HepG2 (cell line): ENCODE data around the gene CAMTA1. TPM values are rescaled to one million over a fixed set of nuclear protein-coding genes. Genes with fewer than 3 reads are reported as not detected.
"Not testable (repeated sequence)": the region's sequence is repeated elsewhere in the genome, so short reads cannot be mapped to it uniquely, and the experiment has no call there.

ENCODE experiments used
- ATAC-seq: fragments of 200-7000 bp; cut with Tn5 transposase; 3 replicates; pipeline ENCODE4 v1.9.1; 2020; ENCODE audit warnings: mild to moderate bottlenecking, moderate library complexity
- BruUV-seq: library from RNA; stranded (reverse); fragments of 400-500 nt; replicated peaks from 2 replicates; lab custom pipeline; 2021; lab: Mats Ljungman, UMichigan
- CTCF ChIA-PET: fragments of 300-600 bp; formaldehyde crosslinking; extraction: SDS; loops from one replicate; lab custom pipeline; 2021; ENCODE audit warnings: low total read pairs, inconsistent platforms, low intra/inter-chr PET ratio; lab: Yijun Ruan, JAX
- POLR2A ChIA-PET: fragments of 350-600 bp; sonication (Branson Sonifier 250); formaldehyde crosslinking; loops from one replicate; lab custom pipeline; 2020; ENCODE audit warnings: antibody characterized with exemption, inconsistent platforms; lab: Yijun Ruan, JAX
- DNase-seq: peaks from one replicate; pipeline ENCODE4 v3.0.0-alpha.2; 2015; ENCODE audit warnings: low spot score
- FAIRE-seq: peaks from 3 replicates; lab custom pipeline; 2011; peaks lifted over from hg19 to GRCh38; lab: Jason Lieb, UNC
- H2AFZ ChIP-seq: one replicate; pipeline ENCODE4 v1.6.1; 2011; ENCODE audit warnings: low read length, inconsistent platforms
- H3K27ac ChIP-seq: fragments of 300-600 bp; 3 replicates; pipeline ENCODE4 v1.8.0; 2011; ENCODE audit warnings: mixed run types, mild to moderate bottlenecking, mixed read lengths, low read length, inconsistent platforms; ENCODE audit not compliant: insufficient read depth; ENCODE audit errors: extremely low read length
- H3K27me3 ChIP-seq, 2 experiments: fragments of 200-600 bp in 1 of 2; 2 replicates in 1 of 2; 3 replicates in 1 of 2; pipeline versions ENCODE4 v1.6.0 to v1.8.0; 2011; ENCODE audit warnings: low read length in 2 of 2, mild to moderate bottlenecking in 2 of 2, moderate library complexity in 2 of 2, inconsistent platforms in 1 of 2; ENCODE audit not compliant: insufficient read depth in 2 of 2, control insufficient read depth in 1 of 2
- H3K36me3 ChIP-seq, 2 experiments: fragments of 200-600 bp in 1 of 2; replicated peaks in 1 of 2; 2 replicates in 1 of 2; 3 replicates in 1 of 2; pipeline versions ENCODE4 v1.5.1 to v1.8.0; 2011; ENCODE audit warnings: low read length in 2 of 2, inconsistent platforms in 1 of 2; ENCODE audit not compliant: insufficient read depth in 2 of 2, control insufficient read depth in 1 of 2
- H3K4me1 ChIP-seq: 2 replicates; pipeline ENCODE4 v1.5.1; 2012; ENCODE audit warnings: low read length, inconsistent platforms; ENCODE audit not compliant: insufficient read depth
- H3K4me2 ChIP-seq: 2 replicates; pipeline ENCODE4 v1.6.0; 2011; ENCODE audit warnings: low read depth, low read length, inconsistent platforms
- H3K4me3 ChIP-seq, 3 experiments: fragments of 200-600 bp in 1 of 3; sonication (generic), shearing (Covaris generic) in 1 of 3; replicated peaks in 1 of 3; 2 replicates each; pipeline ENCODE4 v1.5.1; 2011 to 2016; ENCODE audit warnings: low read length in 3 of 3, inconsistent platforms in 2 of 3, low read depth in 2 of 3, mild to moderate bottlenecking in 2 of 3, control low read depth in 1 of 3, mixed read lengths in 1 of 3; ENCODE audit not compliant: insufficient read depth in 1 of 3
- H3K79me2 ChIP-seq: one replicate; pipeline ENCODE4 v1.6.1; 2011; ENCODE audit warnings: low read length, inconsistent platforms; ENCODE audit not compliant: insufficient read depth
- H3K9ac ChIP-seq: 2 replicates; pipeline ENCODE4 v1.6.0; 2011; ENCODE audit warnings: mild to moderate bottlenecking, low read depth, low read length, inconsistent platforms; ENCODE audit not compliant: insufficient read depth
- H3K9me3 ChIP-seq: 2 replicates; pipeline ENCODE4 v1.5.1; 2012; ENCODE audit warnings: mild to moderate bottlenecking, low read length
- H4K20me1 ChIP-seq: 2 replicates; pipeline ENCODE4 v1.6.0; 2011; ENCODE audit warnings: inconsistent platforms, mild to moderate bottlenecking, low read length, moderate library complexity; ENCODE audit not compliant: insufficient read depth
- FUBP1 ChIP-seq: sonication (generic); formaldehyde crosslinking; IDR thresholded peaks from 2 replicates; pipeline ENCODE4 v1.5.1; 2020; ENCODE audit warnings: missing genetic modification reagents, mild to moderate bottlenecking, borderline replicate concordance
- ZNF280D ChIP-seq: sonication (generic); formaldehyde crosslinking; IDR thresholded peaks from 2 replicates; pipeline ENCODE4 v1.5.1; 2020; ENCODE audit warnings: mild to moderate bottlenecking, missing genetic modification reagents
- WGBS: methylation state at CpG from one replicate; pipeline ENCODE4 v1.1.6; 2017; ENCODE audit warnings: low lambda C conversion rate; 5-methylcytosine and 5-hydroxymethylcytosine counted together
- in situ Hi-C: cut with HindIII; loops from 2 replicates; pipeline ENCODE4 v1.10.0; 2017; ENCODE audit warnings: low pct_unique_long_range_greater_than_20kb; ENCODE audit not compliant: extremely low pct_ligation_motif_present
- intact Hi-C: fragments of 100-400 bp; cut with micrococcal nuclease; formaldehyde crosslinking; loops from one replicate; pipeline ENCODE4 v1.10.0; 2022; ENCODE audit not compliant: unreplicated experiment
- polyA plus RNA-seq, 8 experiments: library from polyadenylated mRNA; depleted of rRNA in 3 of 8; stranded (reverse) in 7 of 8; unstranded in 1 of 8; fragments of >200 nt; fragmentation: Illumina TruSeq in 4 of 8; extraction: Trizol in 4 of 8; gene quantifications; 2 replicates each; pipeline versions ENCODE4 v1.2.1 to v1.2.3, GENCODE V29; 2011 to 2016; ENCODE audit warnings: low read depth in 4 of 8, missing spikeins in 1 of 8, mixed read lengths in 1 of 8; ENCODE audit not compliant: insufficient read depth in 1 of 8
- total RNA-seq, 5 experiments: library from RNA; depleted of rRNA; stranded (reverse); fragments of >200 nt; fragmentation: Illumina TruSeq; extraction: Trizol; gene quantifications; 2 replicates each; pipeline ENCODE4 v1.2.3, GENCODE V29; 2016; ENCODE audit warnings: low read depth in 1 of 5

Gene CAMTA1
- total and polyA plus RNA-seq, 2 of the 13 experiments (the other 11 are each of a cell fraction or from before 2014, with no cell fraction given): 25.0 to 36.4 TPM

GRCh38 chr1:7791027-7791426, 1005.8 kb downstream of the CAMTA1 start:
- 94% methylated on average over 3 of the region's 3 CpGs for WGBS
- H3K4me2 ChIP-seq, CTCF ChIA-PET, H3K27ac ChIP-seq, H3K79me2 ChIP-seq, POLR2A ChIA-PET, in situ Hi-C loops, intact Hi-C loops, DNase-seq, H3K9ac ChIP-seq, H3K27me3 ChIP-seq, ATAC-seq, BruUV-seq, H2AFZ ChIP-seq, H4K20me1 ChIP-seq, FAIRE-seq: not testable (repeated sequence)
- H3K9me3 ChIP-seq: peaks cover 21% of the 10 kb centered on the region
- 0 out of 2 replicates have a peak, but pooled peaks have one; percentile 38 for TF ChIP-seq ZNF280D (CRISPR knock-in tag)
- TF ChIP-seq, all 625 proteins: peak for 1; not testable (repeated sequence) for 624
- not testable (repeated sequence) for H3K4me3 ChIP-seq, H3K4me1 ChIP-seq
- peaks cover 2 to 13% of the 10 kb centered on the region in 2 experiments; a peak in 2 of 5 replicates for H3K36me3 ChIP-seq

- Histone ChIP-seq H3K4me3 (no peak overlapping the region), H3K27ac (no peak overlapping the region), H4K20me1 (no peaks in the 10 kb centered on the region), H2AFZ (no peak overlapping the region), H3K79me2 (no peaks in the 10 kb centered on the region), H3K4me2 (no peak overlapping the region), H3K4me1 (peaks cover 7% of the 10 kb centered on the region; the same call in 1 of the 2 replicates), H3K27me3 (no peaks in the 10 kb centered on the region), H3K9me3 (peaks cover 13% of the 10 kb centered on the region), H3K36me3 (peaks cover 2 to 3% of the 10 kb centered on the region in 2 experiments; a peak in 3 of 5 replicates), H3K9ac (no peak overlapping the region)
- no peak for FAIRE-seq
- DNase-seq: no peak
- TF ChIP-seq FUBP1 (CRISPR knock-in tag): no peak
- ATAC-seq: no peak
- CTCF ChIA-PET: no interaction called here
- no TSS peak for BruUV-seq
- POLR2A ChIA-PET: no interaction called here
- in situ Hi-C loops: no loop called here
- WGBS: 82% methylated on average over 12 of the region's 12 CpGs
- intact Hi-C loops: no loop called here
Observed at GRCh38 chr1:7795406-7795805, 1010.2 kb downstream of the CAMTA1 start.
